K562 (cell line): Measurements from ENCODE around the gene HSPB8. TPM values are rescaled to one million over a fixed set of nuclear protein-coding genes. Genes with fewer than 3 reads are reported as not detected.
A peak's percentile ranks its signal among the peaks of the same experiment; 100 is the strongest.

Source experiments
- C11orf30 ChIP-seq: fragments of 450-650 bp; IDR thresholded peaks from 2 replicates; pipeline ENCODE4 v1.6.1; 2016; ENCODE audit warnings: low read depth, mild to moderate bottlenecking
- COPS2 ChIP-seq: fragments of 450-650 bp; conservative IDR thresholded peaks from 2 replicates; pipeline ENCODE4 v1.6.1; 2016; ENCODE audit warnings: mild to moderate bottlenecking, moderate library complexity
- CREB3L1 ChIP-seq: fragments of 450-650 bp; IDR thresholded peaks from 2 replicates; pipeline ENCODE4 v1.6.1; 2014; ENCODE audit warnings: low read depth, mild to moderate bottlenecking, moderate library complexity, borderline replicate concordance
- EGR1 ChIP-seq: fragments of 450-650 bp; conservative IDR thresholded peaks from 2 replicates; pipeline ENCODE4 v1.6.1; 2017; ENCODE audit warnings: mild to moderate bottlenecking
- EZH2 ChIP-seq: IDR thresholded peaks from 2 replicates; pipeline ENCODE4 v1.6.1; 2012; ENCODE audit warnings: low read depth, mild to moderate bottlenecking, inconsistent platforms, low read length, borderline replicate concordance
- GTF3C2 ChIP-seq: IDR thresholded peaks from 3 replicates; pipeline ENCODE4 v1.6.1; 2011; ENCODE audit warnings: borderline replicate concordance, mild to moderate bottlenecking, moderate library complexity; ENCODE audit not compliant: insufficient read length; ENCODE audit errors: extremely low read depth
- HDAC1 ChIP-seq, 2 experiments: fragments of 450-650 bp; IDR thresholded peaks; 2 replicates each; pipeline ENCODE4 v1.6.1; 2016 to 2017; ENCODE audit warnings: inconsistent platforms in 1 of 2, mild to moderate bottlenecking in 1 of 2, moderate library complexity in 1 of 2
- L3MBTL2 ChIP-seq: fragments of 450-650 bp; IDR thresholded peaks from 2 replicates; pipeline ENCODE4 v1.6.1; 2016; ENCODE audit warnings: mild to moderate bottlenecking, moderate library complexity
- MYBL2 ChIP-seq, 2 experiments: fragments of 450-650 bp in 1 of 2; sonication (generic) in 1 of 2; formaldehyde crosslinking in 1 of 2; IDR thresholded peaks; 2 replicates each; pipeline versions ENCODE4 v1.6.1 to v1.8.1; 2017 to 2022; ENCODE audit warnings: borderline replicate concordance in 1 of 2, inconsistent platforms in 1 of 2, low read depth in 1 of 2, mild to moderate bottlenecking in 1 of 2, missing genetic modification reagents in 1 of 2, moderate library complexity in 1 of 2
- MYNN ChIP-seq, 2 experiments: sonication (generic); formaldehyde crosslinking in 1 of 2; IDR thresholded peaks; 2 replicates each; pipeline versions ENCODE4 v1.5.0 to v1.6.1; 2016 to 2020; ENCODE audit warnings: antibody characterized with exemption in 1 of 2, missing genetic modification reagents in 1 of 2
- TFAM ChIP-seq: fragments of 250-450 bp; sonication (Bioruptor Pico); conservative IDR thresholded peaks from 2 replicates; pipeline ENCODE4 v1.5.0; 2021; ENCODE audit warnings: mild to moderate bottlenecking, moderate library complexity
- TGIF2 ChIP-seq: sonication (generic); formaldehyde crosslinking; IDR thresholded peaks from 2 replicates; pipeline ENCODE4 v1.8.1; 2022; ENCODE audit warnings: mild to moderate bottlenecking, missing genetic modification reagents, moderate library complexity
- UBTF ChIP-seq, 2 experiments: IDR thresholded peaks; 2 replicates each; pipeline ENCODE4 v1.6.1; 2012; ENCODE audit warnings: improper control_type of control experiment in 2 of 2, low read depth in 2 of 2, low read length in 2 of 2, borderline replicate concordance in 1 of 2
- ZMIZ1 ChIP-seq, 2 experiments: fragments of 150-350 bp in 1 of 2; IDR thresholded peaks; 2 replicates each; pipeline ENCODE4 v1.6.1; 2012 to 2016; ENCODE audit warnings: low read depth in 2 of 2, low read length in 2 of 2, mild to moderate bottlenecking in 1 of 2, moderate library complexity in 1 of 2
- ZNF217 ChIP-seq: sonication (generic); formaldehyde crosslinking; IDR thresholded peaks from 2 replicates; pipeline ENCODE4 v1.8.0; 2022; ENCODE audit warnings: mild to moderate bottlenecking, missing genetic modification reagents
- ZNF274 ChIP-seq: IDR thresholded peaks from 2 replicates; pipeline ENCODE4 v1.6.1; 2011; ENCODE audit warnings: low read depth, mild to moderate bottlenecking, low read length, moderate library complexity, borderline replicate concordance
- ZNF668 ChIP-seq: fragments of 250-450 bp; sonication (Bioruptor Pico); IDR thresholded peaks from 2 replicates; pipeline ENCODE4 v1.8.0; 2022; ENCODE audit warnings: mild to moderate bottlenecking, inconsistent platforms
- polyA plus RNA-seq, 8 experiments: library from polyadenylated mRNA; depleted of rRNA in 4 of 8; stranded (reverse) in 5 of 8; unstranded in 3 of 8; fragments of >200 nt; fragmentation: Nextera tagmentation in 2 of 8; fragmentation: Illumina TruSeq in 1 of 8; extraction: Ambion mirVana in 2 of 8; extraction: Trizol in 1 of 8; gene quantifications; 2 replicates each; pipeline versions ENCODE4 v1.2.1 to v1.2.3, GENCODE V29; 2011 to 2014; ENCODE audit warnings: inconsistent platforms in 1 of 8, missing spikeins in 1 of 8
- total RNA-seq, 7 experiments: library from RNA; depleted of rRNA in 6 of 7; stranded (reverse); fragments of >200 nt in 6 of 7; fragmentation: Illumina TruSeq in 2 of 7; extraction: Trizol in 2 of 7; gene quantifications; 2 replicates each; pipeline versions ENCODE4 v1.2.1 to v1.2.3, GENCODE V29; 2011 to 2021; ENCODE audit warnings: low replicate concordance in 1 of 7

The HSPB8 gene
- total and polyA plus RNA-seq, 9 of the 15 experiments (the other 6 are each of a cell fraction or from before 2014, with no cell fraction given), result 0.13 TPM; not detected in 8

GRCh38 chr12:119230807-119231206, 52.1 kb downstream of the HSPB8 start (continued):
- TF ChIP-seq CREB3L1 (no peak), UBTF (IDR thresholded peaks at IDR 0.05; ENCODE audit: borderline replicate concordance in 1 of 2, low read depth in 2 of 2, low read length in 2 of 2) (no peak), C11orf30 (peak; percentile 23; the same call in 1 of the 2 replicates), ZMIZ1 (IDR thresholded peaks at IDR 0.05; ENCODE audit: low read depth in 2 of 2, low read length in 2 of 2) (no peak), MYNN (IDR thresholded peaks at IDR 0.05) (no peak), MYNN (CRISPR knock-in tag; IDR thresholded peaks at IDR 0.05) (no peak), GTF3C2 (no peak), ZNF274 (no peak), TGIF2 (CRISPR knock-in tag) (no peak), ZNF217 (CRISPR knock-in tag) (no peak), EZH2 (no peak), L3MBTL2 (no peak), MYBL2 (IDR thresholded peaks at IDR 0.05; ENCODE audit: low read depth) (no peak), MYBL2 (CRISPR knock-in tag; IDR thresholded peaks at IDR 0.05; ENCODE audit: borderline replicate concordance) (no peak), ZNF668 (no peak), HDAC1 (IDR thresholded peaks at IDR 0.05) (no peak), EGR1 (no peak), COPS2 (no peak), TFAM (CRISPR knock-in tag) (no peak)
